GM23338 (cell line): ENCODE results near the gene CCDC184. TPM values are rescaled to one million over a fixed set of nuclear protein-coding genes. Genes with fewer than 3 reads are reported as not detected.

Source experiments
- ATAC-seq: fragments of 200-7000 bp; cut with Tn5 transposase; 3 replicates; pipeline ENCODE4 v1.9.1; 2020
- DNase-seq: peaks from one replicate; pipeline ENCODE4 v3.0.0-alpha.2; 2015; ENCODE audit warnings: low spot score
- H2AFZ ChIP-seq: fragments of 200-600 bp; sonication (generic); 2 replicates; pipeline ENCODE4 v1.8.0; 2016; ENCODE audit warnings: antibody characterized with exemption, mild to moderate bottlenecking, moderate library complexity
- H3F3A ChIP-seq: fragments of 200-600 bp; sonication (generic); replicated peaks from 2 replicates; pipeline ENCODE4 v1.8.0; 2017; ENCODE audit warnings: antibody characterized with exemption, mixed run types, low read depth
- H3K27ac ChIP-seq: fragments of 200-600 bp; sonication (generic); 2 replicates; pipeline ENCODE4 v1.6.1; 2016; ENCODE audit warnings: low read depth
- H3K27me3 ChIP-seq: fragments of 200-600 bp; sonication (generic); 2 replicates; pipeline ENCODE4 v1.8.0; 2016; ENCODE audit warnings: mild to moderate bottlenecking, mixed run types, moderate library complexity; ENCODE audit not compliant: insufficient read depth
- H3K36me3 ChIP-seq: fragments of 200-600 bp; sonication (generic); 2 replicates; pipeline ENCODE4 v1.8.0; 2016; ENCODE audit warnings: mild to moderate bottlenecking; ENCODE audit not compliant: insufficient read depth
- H3K4me1 ChIP-seq: fragments of 200-600 bp; sonication (generic); 2 replicates; pipeline ENCODE4 v1.8.0; 2016; ENCODE audit warnings: mild to moderate bottlenecking, moderate library complexity; ENCODE audit not compliant: insufficient read depth
- H3K4me2 ChIP-seq: fragments of 200-600 bp; sonication (generic); 2 replicates; pipeline ENCODE4 v1.7.1; 2017; ENCODE audit warnings: mixed run types
- H3K4me3 ChIP-seq: fragments of 200-600 bp; sonication (generic); 2 replicates; pipeline ENCODE4 v1.6.1; 2016; ENCODE audit warnings: mixed run types
- H3K79me2 ChIP-seq: fragments of 200-600 bp; sonication (generic); replicated peaks from 2 replicates; pipeline ENCODE4 v1.8.0; 2017; ENCODE audit warnings: mild to moderate bottlenecking; ENCODE audit not compliant: insufficient read depth
- H3K9me2 ChIP-seq: fragments of 200-600 bp; sonication (generic); 2 replicates; pipeline ENCODE4 v1.8.0; 2017; ENCODE audit not compliant: insufficient read depth
- H4K20me1 ChIP-seq: fragments of 200-600 bp; sonication (generic); replicated peaks from 2 replicates; pipeline ENCODE4 v1.8.0; 2017; ENCODE audit warnings: mild to moderate bottlenecking; ENCODE audit not compliant: insufficient read depth
- H3K27ac Mint-ChIP-seq: 2 replicates; pipeline ENCODE4 v1.8.0; 2020; ENCODE audit warnings: inconsistent platforms, mild to moderate bottlenecking, moderate library complexity, mixed read lengths
- H3K27me3 Mint-ChIP-seq: 3 replicates; pipeline ENCODE4 v1.8.0; 2022; ENCODE audit warnings: low read depth, mild to moderate bottlenecking, moderate library complexity, mixed read lengths, inconsistent platforms; ENCODE audit not compliant: insufficient read depth, poor library complexity
- H3K36me3 Mint-ChIP-seq: 3 replicates; pipeline ENCODE4 v1.8.0; 2021; ENCODE audit warnings: low read depth, mild to moderate bottlenecking, inconsistent platforms, moderate library complexity, mixed read lengths
- H3K4me1 Mint-ChIP-seq: 3 replicates; pipeline ENCODE4 v1.8.0; 2020; ENCODE audit warnings: mild to moderate bottlenecking, inconsistent platforms, mixed read lengths
- H3K4me3 Mint-ChIP-seq: 3 replicates; pipeline ENCODE4 v1.8.0; 2021; ENCODE audit warnings: moderate library complexity, mild to moderate bottlenecking, inconsistent platforms, mixed read lengths
- H3K9me3 Mint-ChIP-seq: 3 replicates; pipeline ENCODE4 v1.8.0; 2020; ENCODE audit warnings: moderate library complexity, mild to moderate bottlenecking, inconsistent platforms, mixed read lengths
- CREB1 ChIP-seq: fragments of 250-450 bp; sonication (Bioruptor Pico); IDR thresholded peaks from 2 replicates; pipeline ENCODE4 v1.5.0; 2020; ENCODE audit warnings: low read depth, mild to moderate bottlenecking, moderate library complexity
- CTCF ChIP-seq, 2 experiments: fragments of 200-600 bp in 1 of 2; sonication (generic) in 1 of 2; conservative IDR thresholded peaks; 2 replicates each; pipeline versions ENCODE4 v1.5.1 to v1.6.1; 2016 to 2017; ENCODE audit warnings: antibody characterized with exemption in 2 of 2, low read depth in 2 of 2, mild to moderate bottlenecking in 2 of 2, moderate library complexity in 1 of 2
- ETS1 ChIP-seq: IDR thresholded peaks from 2 replicates; pipeline ENCODE4 v1.6.1; 2016; ENCODE audit warnings: antibody characterized with exemption
- EZH2 ChIP-seq: fragments of 200-600 bp; sonication (generic); IDR thresholded peaks from one replicate; pipeline ENCODE4 v1.8.0; 2017; ENCODE audit warnings: antibody characterized with exemption, mild to moderate bottlenecking, low read depth; ENCODE audit not compliant: unreplicated experiment
- EZH2phosphoT487 ChIP-seq: fragments of 200-600 bp; sonication (generic); IDR thresholded peaks from one replicate; pipeline ENCODE4 v1.8.1; 2018; ENCODE audit warnings: antibody characterized with exemption; ENCODE audit not compliant: unreplicated experiment
- JUNB ChIP-seq: IDR thresholded peaks from one replicate; pipeline ENCODE4 v1.6.1; 2016; ENCODE audit warnings: antibody characterized with exemption; ENCODE audit not compliant: unreplicated experiment
- NANOG ChIP-seq: IDR thresholded peaks from 2 replicates; pipeline ENCODE4 v1.6.1; 2016; ENCODE audit warnings: antibody characterized with exemption, borderline replicate concordance
- POLR2AphosphoS5 ChIP-seq: IDR thresholded peaks from 2 replicates; pipeline ENCODE4 v1.6.1; 2016; ENCODE audit warnings: antibody characterized with exemption, low read depth
- REST ChIP-seq: IDR thresholded peaks from one replicate; pipeline ENCODE4 v1.6.1; 2018; ENCODE audit warnings: antibody characterized with exemption; ENCODE audit not compliant: unreplicated experiment
- STAT1 ChIP-seq: IDR thresholded peaks from one replicate; pipeline ENCODE4 v1.6.1; 2016; ENCODE audit warnings: antibody characterized with exemption; ENCODE audit not compliant: unreplicated experiment
- ZNF114 ChIP-seq: fragments of 250-450 bp; sonication (Bioruptor Pico); IDR thresholded peaks from 2 replicates; pipeline ENCODE4 v1.5.0; 2020; ENCODE audit warnings: mild to moderate bottlenecking, moderate library complexity
- ZNF331 ChIP-seq: fragments of 250-450 bp; sonication (Bioruptor Pico); IDR thresholded peaks from 2 replicates; pipeline ENCODE4 v1.5.0; 2020; ENCODE audit warnings: low read depth, mild to moderate bottlenecking, moderate library complexity
- ZNF462 ChIP-seq: fragments of 250-450 bp; sonication (Bioruptor Pico); IDR thresholded peaks from 2 replicates; pipeline ENCODE4 v1.5.0; 2020; ENCODE audit warnings: mild to moderate bottlenecking, moderate library complexity
- polyA plus RNA-seq: library from polyadenylated mRNA; unstranded; fragments of >200 nt; fragmentation: Nextera tagmentation; extraction: Ambion mirVana; gene quantifications from 2 replicates; pipeline ENCODE4 v1.2.1, GENCODE V29; 2016
- total RNA-seq: library from RNA; depleted of rRNA; stranded (reverse); fragments of >200 nt; shearing (Covaris generic); gene quantifications from 2 replicates; pipeline ENCODE4 v1.2.3, GENCODE V29; 2014

The CCDC184 gene
- total and polyA plus RNA-seq, 2 experiments from 2014 or later = 1.8 to 2.8 TPM

GRCh38 chr12:48160046-48160445, 23.4 kb upstream of the CCDC184 start:
- no peaks in the 10 kb centered on the region for H3K27me3 ChIP-seq
- no peaks in the 10 kb centered on the region for H3K79me2 ChIP-seq
- Mint-ChIP-seq H3K27ac (no peak overlapping the region), H3K9me3 (no peaks in the 10 kb centered on the region), H3K36me3 (no peaks in the 10 kb centered on the region), H3K27me3 (peaks cover 7% of the 10 kb centered on the region), H3K4me1 (peaks cover 13% of the 10 kb centered on the region), H3K4me3 (no peak overlapping the region)
- H4K20me1 ChIP-seq = no peaks in the 10 kb centered on the region
- H3K4me3 ChIP-seq = no peak overlapping the region
- H3K4me1 ChIP-seq = peaks cover 7% of the 10 kb centered on the region; the same call in 1 of the 2 replicates
- no peak overlapping the region for H3K27ac ChIP-seq
- DNase-seq = no peak
- no peak for TF ChIP-seq REST
- no peak for TF ChIP-seq STAT1
- no peak for TF ChIP-seq CTCF (conservative IDR thresholded peaks at IDR 0.05; ENCODE audit: low read depth in 2 of 2)
- TF ChIP-seq CREB1 (CRISPR knock-in tag) = no peak
- TF ChIP-seq POLR2AphosphoS5 = no peak
- no peak for TF ChIP-seq ZNF462
- no peak for TF ChIP-seq ZNF331 (CRISPR knock-in tag)
- no peak for TF ChIP-seq NANOG
- no peak for TF ChIP-seq JUNB
- TF ChIP-seq EZH2 = no peak
- no peak for TF ChIP-seq ZNF114
- TF ChIP-seq EZH2phosphoT487 = no peak
- TF ChIP-seq ETS1 = no peak
- no peaks in the 10 kb centered on the region for H3K9me2 ChIP-seq
- no peak overlapping the region for H3K4me2 ChIP-seq
- no peaks in the 10 kb centered on the region for H3K36me3 ChIP-seq
- no peaks in the 10 kb centered on the region for H3F3A ChIP-seq
- ATAC-seq = no peak
- no peak overlapping the region for H2AFZ ChIP-seq
